PC-9 (cell line): ENCODE results near the gene FCRL1.

ENCODE experiments used
- CTCF ChIP-seq: fragments of 200-600 bp; sonication (generic); conservative IDR thresholded peaks from 2 replicates; pipeline ENCODE4 v1.6.1; 2017; ENCODE audit warnings: mixed run types, antibody characterized with exemption, mild to moderate bottlenecking, moderate library complexity
- EZH2 ChIP-seq: fragments of 200-600 bp; sonication (generic); IDR thresholded peaks from 2 replicates; pipeline ENCODE4 v1.8.0; 2017; ENCODE audit warnings: antibody characterized with exemption, low read depth

DNA sequence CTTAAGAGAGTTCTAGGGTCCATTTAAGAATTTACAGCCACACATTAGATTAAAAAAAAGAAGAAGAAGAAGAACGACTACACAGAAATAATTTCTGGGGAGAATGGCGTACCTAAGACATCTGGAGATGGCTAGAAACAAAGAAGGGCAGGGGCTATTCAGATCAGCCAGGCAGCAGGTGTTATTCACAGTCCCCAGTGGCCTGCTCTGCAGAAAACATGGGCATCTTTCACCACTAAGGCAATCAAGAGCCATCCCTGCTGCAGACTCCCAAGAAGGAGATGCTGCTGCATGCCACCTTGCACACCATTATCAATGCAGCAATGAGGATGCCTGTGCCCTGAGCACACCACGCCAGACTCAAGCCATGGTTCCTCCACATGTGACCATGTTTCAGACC is 35.1 kb downstream of the FCRL1 start:
- TF ChIP-seq CTCF (no peak), EZH2 (no peak)
